Bronchial epithelial cell (primary cell): Measurements from ENCODE around the gene ANGEL1. TPM values are rescaled to one million over a fixed set of nuclear protein-coding genes. Genes with fewer than 3 reads are reported as not detected.
A peak's percentile ranks its signal among the peaks of the same experiment; 100 is the strongest.

Experiments
- DNase-seq: peaks from one replicate; pipeline ENCODE4 v3.0.0-alpha.2; 2010; ENCODE audit warnings: low read depth
- FAIRE-seq: peaks from 2 replicates; lab custom pipeline; 2011; peaks lifted over from hg19 to GRCh38; lab: Jason Lieb, UNC
- H3K27me3 ChIP-seq: 2 replicates; pipeline ENCODE4 v1.5.1; 2011; ENCODE audit warnings: low read length; ENCODE audit not compliant: control insufficient read depth, insufficient read depth
- H3K36me3 ChIP-seq: 2 replicates; pipeline ENCODE4 v1.5.1; 2011; ENCODE audit warnings: low read length; ENCODE audit not compliant: control insufficient read depth, insufficient read depth
- H3K4me3 ChIP-seq: 2 replicates; pipeline ENCODE4 v1.5.1; 2011; ENCODE audit warnings: mild to moderate bottlenecking, low read depth, low read length, control low read depth
- CTCF ChIP-seq: IDR thresholded peaks from 2 replicates; pipeline ENCODE4 v1.5.1; 2011; ENCODE audit warnings: mild to moderate bottlenecking, moderate library complexity, low read length, control low read depth, inconsistent platforms; ENCODE audit not compliant: insufficient read depth, severe bottlenecking
- total RNA-seq: library from RNA; depleted of rRNA; stranded (reverse); fragments of >200 nt; gene quantifications from 2 replicates; pipeline ENCODE4 v1.2.1, GENCODE V29; 2014

Gene ANGEL1
- total RNA-seq, 1 donor from 2014 or later: 6.1 TPM

GRCh38 chr14:76781648-76782051 lies 31.0 kb downstream of the ANGEL1 start:
- Histone ChIP-seq H3K4me3 (no peak overlapping the region), H3K36me3 (peaks cover 1% of the 10 kb centered on the region), H3K27me3 (peaks cover under 1% of the 10 kb centered on the region)
- FAIRE-seq (no peak), DNase-seq (peak; percentile 19)
- no peak for TF ChIP-seq CTCF

GRCh38 chr14:76780875-76781647 lies 31.6 kb downstream of the ANGEL1 start:
- no peak for TF ChIP-seq CTCF
- no peak overlapping the region for H3K4me3 ChIP-seq
- H3K27me3 ChIP-seq: peaks cover 2% of the 10 kb centered on the region
- FAIRE-seq (no peak), DNase-seq (no peak)
- peaks cover 1% of the 10 kb centered on the region for H3K36me3 ChIP-seq

GRCh38 chr14:76780360-76780759 lies 32.3 kb downstream of the ANGEL1 start:
- no peak overlapping the region for H3K4me3 ChIP-seq
- no peak for FAIRE-seq
- DNase-seq: no peak
- H3K27me3 ChIP-seq: peaks cover 2% of the 10 kb centered on the region
- TF ChIP-seq CTCF: no peak
- H3K36me3 ChIP-seq: peaks cover 1% of the 10 kb centered on the region

- Histone ChIP-seq H3K4me3 (no peak overlapping the region), H3K27me3 (peaks cover 2% of the 10 kb centered on the region), H3K36me3 (peaks cover 1% of the 10 kb centered on the region)
- no peak for TF ChIP-seq CTCF
- no peak for DNase-seq
- no peak for FAIRE-seq
These were observed 32.7 kb downstream of the ANGEL1 start for GRCh38 chr14:76780058-76780345.

- DNase-seq (no peak), FAIRE-seq (no peak)
- Histone ChIP-seq H3K4me3 (no peak overlapping the region), H3K27me3 (peaks cover 2% of the 10 kb centered on the region), H3K36me3 (peaks cover 1% of the 10 kb centered on the region)
- no peak for TF ChIP-seq CTCF
These were observed 33.2 kb downstream of the ANGEL1 start for GRCh38 chr14:76779221-76780057.
